ENCODE measurements around the gene HDDC3. TPM values are rescaled to one million over a fixed set of nuclear protein-coding genes. Genes with fewer than 3 reads are reported as not detected.
"Not testable (repeated sequence)": the region's sequence is repeated elsewhere in the genome, so short reads cannot be mapped to it uniquely, and the experiment has no call there.

Gene HDDC3
- total and polyA plus RNA-seq, 2 donors: 18.7 to 25.4 TPM

DNA sequence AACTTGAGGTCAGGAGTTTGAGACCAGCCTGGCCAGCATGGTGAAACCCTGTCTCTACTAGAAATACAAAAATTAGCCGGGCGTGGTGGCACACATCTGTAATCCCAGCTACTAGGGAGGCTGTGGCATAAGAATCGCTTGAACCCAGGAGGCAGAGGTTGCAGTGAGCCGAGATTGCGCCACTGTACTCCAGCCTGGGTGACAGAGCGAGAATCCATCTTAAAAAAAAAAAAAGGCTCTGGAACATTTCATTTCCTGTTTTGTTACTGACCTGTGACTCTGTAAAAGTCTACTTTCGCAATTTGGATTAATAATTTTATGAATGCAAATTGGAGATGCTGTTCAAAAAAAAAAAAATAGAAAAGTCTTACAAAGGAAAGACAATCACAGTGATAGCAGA is 4.2 kb downstream of the HDDC3 start:
- H3K27ac ChIP-seq (ENCODE audit: low read depth in 1 of 2, low read length in 1 of 2); DNase-seq (ENCODE audit: low read depth in 6 of 9, low spot score in 9 of 9); H3K27me3 ChIP-seq (ENCODE audit: control insufficient read depth in 2 of 2, insufficient read depth in 1 of 2, low read length in 1 of 2); H3K36me3 ChIP-seq (ENCODE audit: control insufficient read depth in 2 of 2, insufficient read depth in 2 of 2, low read length in 1 of 2); H3K9me3 ChIP-seq (ENCODE audit: control insufficient read depth in 2 of 2, insufficient read depth in 1 of 2, low read length in 1 of 2); H3K4me3 ChIP-seq (ENCODE audit: low read length in 2 of 2): not testable (repeated sequence)
- WGBS: 97% methylated on average over 7 of the region's 7 CpGs
- peaks cover 16 to 28% of the 10 kb centered on the region in 2 donors for H3K4me1 ChIP-seq (ENCODE audit: control insufficient read depth in 2 of 2, insufficient read depth in 2 of 2, low read length in 2 of 2)

DNA sequence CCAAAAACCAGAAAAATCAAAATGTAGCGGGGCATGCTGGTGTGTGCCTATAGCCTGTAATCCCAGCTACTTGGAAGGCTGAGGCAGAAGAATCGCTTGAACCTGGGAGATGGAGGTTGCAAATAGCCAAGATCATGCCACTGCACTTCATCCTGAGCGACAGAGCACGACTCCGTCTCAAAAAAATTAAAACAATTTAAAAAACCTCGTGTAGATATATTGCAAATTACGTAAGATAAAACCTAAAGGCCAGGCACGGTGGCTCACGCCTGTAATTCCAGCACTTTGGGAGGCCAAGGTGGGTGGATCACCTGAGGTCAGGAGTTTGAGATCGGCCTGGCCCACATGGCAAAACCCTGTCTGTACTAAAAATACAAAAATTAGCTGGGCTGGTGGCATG is 5.6 kb downstream of the HDDC3 start:
- not testable (repeated sequence) for H3K27me3 ChIP-seq (ENCODE audit: control insufficient read depth in 2 of 2, insufficient read depth in 1 of 2, low read length in 1 of 2); DNase-seq (ENCODE audit: low read depth in 6 of 9, low spot score in 9 of 9); H3K4me3 ChIP-seq (ENCODE audit: low read length in 2 of 2); H3K9me3 ChIP-seq (ENCODE audit: control insufficient read depth in 2 of 2, insufficient read depth in 1 of 2, low read length in 1 of 2); H3K36me3 ChIP-seq (ENCODE audit: control insufficient read depth in 2 of 2, insufficient read depth in 2 of 2, low read length in 1 of 2); H3K27ac ChIP-seq (ENCODE audit: low read depth in 1 of 2, low read length in 1 of 2)
- peaks cover 16 to 20% of the 10 kb centered on the region in 2 donors for H3K4me1 ChIP-seq (ENCODE audit: control insufficient read depth in 2 of 2, insufficient read depth in 2 of 2, low read length in 2 of 2)
- WGBS: 96% methylated on average over 10 of the region's 10 CpGs

GRCh38 chr15:90924375-90924774 is 8.0 kb downstream of the HDDC3 start:
- Histone ChIP-seq H3K36me3 (ENCODE audit: control insufficient read depth in 2 of 2, insufficient read depth in 2 of 2, low read length in 1 of 2) (peaks cover 13 to 20% of the 10 kb centered on the region in 2 donors), H3K27ac (ENCODE audit: low read depth in 1 of 2, low read length in 1 of 2) (no peak overlapping the region), H3K9me3 (ENCODE audit: control insufficient read depth in 2 of 2, insufficient read depth in 1 of 2, low read length in 1 of 2) (no peaks in the 10 kb centered on the region), H3K4me3 (ENCODE audit: low read length in 2 of 2) (no peak overlapping the region), H3K4me1 (ENCODE audit: control insufficient read depth in 2 of 2, insufficient read depth in 2 of 2, low read length in 2 of 2) (peaks cover 3 to 4% of the 10 kb centered on the region in 2 donors), H3K27me3 (ENCODE audit: control insufficient read depth in 2 of 2, insufficient read depth in 1 of 2, low read length in 1 of 2) (no peaks in the 10 kb centered on the region)
- 95% methylated on average over 5 of the region's 5 CpGs for WGBS
- no peak for DNase-seq (ENCODE audit: low read depth in 6 of 9, low spot score in 9 of 9)

GRCh38 chr15:90922712-90923322 is 9.5 kb downstream of the HDDC3 start:
- H3K27ac ChIP-seq (ENCODE audit: low read depth in 1 of 2, low read length in 1 of 2); DNase-seq (ENCODE audit: low read depth in 6 of 9, low spot score in 9 of 9); H3K4me3 ChIP-seq (ENCODE audit: low read length in 2 of 2); H3K27me3 ChIP-seq (ENCODE audit: control insufficient read depth in 2 of 2, insufficient read depth in 1 of 2, low read length in 1 of 2); H3K4me1 ChIP-seq (ENCODE audit: control insufficient read depth in 2 of 2, insufficient read depth in 2 of 2, low read length in 2 of 2); H3K9me3 ChIP-seq (ENCODE audit: control insufficient read depth in 2 of 2, insufficient read depth in 1 of 2, low read length in 1 of 2): not testable (repeated sequence)
- 95% methylated on average over 7 of the region's 7 CpGs for WGBS
- peaks cover 28 to 35% of the 10 kb centered on the region in 2 donors for H3K36me3 ChIP-seq (ENCODE audit: control insufficient read depth in 2 of 2, insufficient read depth in 2 of 2, low read length in 1 of 2)

GRCh38 chr15:90921887-90922286 is 10.5 kb downstream of the HDDC3 start:
- H3K4me3 ChIP-seq (ENCODE audit: low read length in 2 of 2): no peak overlapping the region
- no peak overlapping the region for H3K27ac ChIP-seq (ENCODE audit: low read depth in 1 of 2, low read length in 1 of 2)
- peaks cover 0 to under 1% of the 10 kb centered on the region in 2 donors for H3K4me1 ChIP-seq (ENCODE audit: control insufficient read depth in 2 of 2, insufficient read depth in 2 of 2, low read length in 2 of 2)
- WGBS: 95% methylated on average over 4 of the region's 4 CpGs
- DNase-seq (ENCODE audit: low read depth in 6 of 9, low spot score in 9 of 9): no peak
- peaks cover 35 to 42% of the 10 kb centered on the region in 2 donors for H3K36me3 ChIP-seq (ENCODE audit: control insufficient read depth in 2 of 2, insufficient read depth in 2 of 2, low read length in 1 of 2)
- no peaks in the 10 kb centered on the region for H3K9me3 ChIP-seq (ENCODE audit: control insufficient read depth in 2 of 2, insufficient read depth in 1 of 2, low read length in 1 of 2)
- no peaks in the 10 kb centered on the region for H3K27me3 ChIP-seq (ENCODE audit: control insufficient read depth in 2 of 2, insufficient read depth in 1 of 2, low read length in 1 of 2)

- Histone ChIP-seq H3K4me1 (ENCODE audit: control insufficient read depth in 2 of 2, insufficient read depth in 2 of 2, low read length in 2 of 2) (peaks cover 3 to 27% of the 10 kb centered on the region in 2 donors), H3K27ac (ENCODE audit: low read depth in 1 of 2, low read length in 1 of 2) (no peak overlapping the region), H3K4me3 (ENCODE audit: low read length in 2 of 2) (no peak overlapping the region), H3K36me3 (ENCODE audit: control insufficient read depth in 2 of 2, insufficient read depth in 2 of 2, low read length in 1 of 2) (peaks cover 49 to 67% of the 10 kb centered on the region in 2 donors), H3K27me3 (ENCODE audit: control insufficient read depth in 2 of 2, insufficient read depth in 1 of 2, low read length in 1 of 2) (no peaks in the 10 kb centered on the region), H3K9me3 (ENCODE audit: control insufficient read depth in 2 of 2, insufficient read depth in 1 of 2, low read length in 1 of 2) (no peaks in the 10 kb centered on the region)
- WGBS: 97% methylated on average over 6 of the region's 6 CpGs
- no peak for DNase-seq (ENCODE audit: low read depth in 6 of 9, low spot score in 9 of 9)
These were observed 13.5 kb downstream of the HDDC3 start for GRCh38 chr15:90918835-90919234.

DNA sequence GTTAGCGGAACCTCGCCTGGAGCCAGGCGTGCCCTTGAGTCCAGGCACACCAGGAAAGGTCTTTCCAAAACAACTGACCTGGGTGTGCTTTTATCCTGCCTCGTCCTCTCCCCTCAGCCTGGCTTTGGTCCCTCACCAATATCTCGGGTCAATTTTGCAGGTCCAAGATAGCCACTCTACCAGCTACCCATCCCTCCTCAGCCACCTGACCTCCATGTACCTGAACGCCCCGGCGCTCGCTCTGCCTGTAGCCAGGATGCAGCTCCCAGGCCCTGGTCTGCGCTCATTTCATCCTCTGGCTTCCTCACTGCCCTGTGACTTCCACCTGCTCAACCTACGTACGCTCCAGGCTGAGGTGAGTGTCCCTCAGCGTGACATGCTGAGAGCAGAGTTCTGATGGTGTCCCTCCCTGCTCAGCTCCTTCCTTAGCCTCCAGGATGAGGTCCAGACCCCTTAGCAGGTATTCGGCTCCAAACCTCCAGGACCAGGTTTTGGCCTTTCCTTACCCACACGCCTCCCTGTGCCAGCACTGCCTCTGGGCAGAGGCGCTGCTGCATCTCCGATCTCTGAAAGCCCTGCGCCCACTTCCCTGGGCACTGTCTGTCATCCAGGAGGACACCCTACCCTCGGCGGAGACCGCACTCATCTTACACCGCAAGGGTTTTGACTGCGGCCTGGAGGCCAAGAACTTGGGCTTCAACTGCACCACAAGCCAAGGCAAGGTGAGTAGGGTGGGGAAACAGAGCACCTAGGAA is 14.1 kb downstream of the HDDC3 start:
- H3K27ac ChIP-seq (ENCODE audit: low read depth in 1 of 2, low read length in 1 of 2): no peak overlapping the region
- H3K4me1 ChIP-seq (ENCODE audit: control insufficient read depth in 2 of 2, insufficient read depth in 2 of 2, low read length in 2 of 2): peaks cover 3 to 27% of the 10 kb centered on the region in 2 donors
- no peaks in the 10 kb centered on the region for H3K9me3 ChIP-seq (ENCODE audit: control insufficient read depth in 2 of 2, insufficient read depth in 1 of 2, low read length in 1 of 2)
- H3K4me3 ChIP-seq (ENCODE audit: low read length in 2 of 2): no peak overlapping the region
- H3K27me3 ChIP-seq (ENCODE audit: control insufficient read depth in 2 of 2, insufficient read depth in 1 of 2, low read length in 1 of 2): no peaks in the 10 kb centered on the region
- peaks cover 55 to 73% of the 10 kb centered on the region in 2 donors for H3K36me3 ChIP-seq (ENCODE audit: control insufficient read depth in 2 of 2, insufficient read depth in 2 of 2, low read length in 1 of 2)
- DNase-seq (ENCODE audit: low read depth in 6 of 9, low spot score in 9 of 9): no peak
- WGBS: 98% methylated on average over 23 of the region's 23 CpGs

DNA sequence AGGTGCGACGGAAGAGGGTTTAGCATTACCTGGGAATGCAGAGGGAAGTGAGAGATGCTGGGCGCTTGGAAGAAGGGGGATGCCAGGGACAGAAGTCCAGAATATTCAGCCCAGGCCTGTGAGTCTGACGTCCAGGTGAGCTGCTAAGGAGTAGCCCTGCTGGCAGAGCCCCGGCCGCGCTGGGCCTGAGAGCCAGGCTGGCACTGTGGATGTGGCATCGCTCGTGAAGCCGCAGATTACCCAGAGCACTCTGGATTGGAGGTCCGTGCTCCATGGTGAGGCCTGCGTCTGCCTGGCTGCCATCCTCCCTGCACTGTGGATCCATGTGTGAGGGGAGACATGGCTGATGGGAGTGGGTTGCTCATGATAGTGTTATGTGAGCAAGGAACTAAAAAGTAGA is 14.8 kb downstream of the HDDC3 start:
- no peak overlapping the region for H3K27ac ChIP-seq (ENCODE audit: low read depth in 1 of 2, low read length in 1 of 2)
- DNase-seq (ENCODE audit: low read depth in 6 of 9, low spot score in 9 of 9): no peak
- peaks cover 62 to 75% of the 10 kb centered on the region in 2 donors for H3K36me3 ChIP-seq (ENCODE audit: control insufficient read depth in 2 of 2, insufficient read depth in 2 of 2, low read length in 1 of 2)
- H3K4me3 ChIP-seq (ENCODE audit: low read length in 2 of 2): no peak overlapping the region
- no peaks in the 10 kb centered on the region for H3K9me3 ChIP-seq (ENCODE audit: control insufficient read depth in 2 of 2, insufficient read depth in 1 of 2, low read length in 1 of 2)
- peaks cover 3 to 27% of the 10 kb centered on the region in 2 donors for H3K4me1 ChIP-seq (ENCODE audit: control insufficient read depth in 2 of 2, insufficient read depth in 2 of 2, low read length in 2 of 2)
- 98% methylated on average over 12 of the region's 12 CpGs for WGBS
- H3K27me3 ChIP-seq (ENCODE audit: control insufficient read depth in 2 of 2, insufficient read depth in 1 of 2, low read length in 1 of 2): no peaks in the 10 kb centered on the region

DNA sequence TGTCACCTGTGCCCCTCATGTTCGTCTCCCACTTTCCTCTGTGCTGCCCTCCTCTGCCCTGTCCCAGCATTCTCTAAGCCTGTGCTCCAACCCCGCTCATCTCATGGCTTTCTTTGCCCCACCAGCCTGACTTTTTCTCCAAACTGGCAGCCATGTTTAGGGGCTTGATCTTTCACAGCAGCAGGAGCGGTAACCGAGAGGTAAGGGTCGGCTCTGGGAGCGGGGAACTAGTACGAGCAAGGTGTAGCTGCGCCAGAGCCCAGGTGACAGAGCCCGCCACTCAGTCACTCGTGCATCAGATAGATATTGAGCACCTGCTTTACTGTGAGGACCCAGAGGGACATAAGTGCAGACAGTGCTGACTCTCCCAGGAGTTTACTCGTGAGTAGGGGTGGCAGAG is 15.9 kb downstream of the HDDC3 start:
- no peak overlapping the region for H3K4me3 ChIP-seq (ENCODE audit: low read length in 2 of 2)
- no peak overlapping the region for H3K27ac ChIP-seq (ENCODE audit: low read depth in 1 of 2, low read length in 1 of 2)
- peaks cover 3 to 27% of the 10 kb centered on the region in 2 donors for H3K4me1 ChIP-seq (ENCODE audit: control insufficient read depth in 2 of 2, insufficient read depth in 2 of 2, low read length in 2 of 2)
- no peaks in the 10 kb centered on the region for H3K9me3 ChIP-seq (ENCODE audit: control insufficient read depth in 2 of 2, insufficient read depth in 1 of 2, low read length in 1 of 2)
- H3K27me3 ChIP-seq (ENCODE audit: control insufficient read depth in 2 of 2, insufficient read depth in 1 of 2, low read length in 1 of 2): no peaks in the 10 kb centered on the region
- H3K36me3 ChIP-seq (ENCODE audit: control insufficient read depth in 2 of 2, insufficient read depth in 2 of 2, low read length in 1 of 2): peaks cover 73 to 85% of the 10 kb centered on the region in 2 donors
- 93% methylated on average over 11 of the region's 11 CpGs for WGBS
- DNase-seq (ENCODE audit: low read depth in 6 of 9, low spot score in 9 of 9): no peak
